ENCODE data around the gene ST14.

The ST14 gene

DNA sequence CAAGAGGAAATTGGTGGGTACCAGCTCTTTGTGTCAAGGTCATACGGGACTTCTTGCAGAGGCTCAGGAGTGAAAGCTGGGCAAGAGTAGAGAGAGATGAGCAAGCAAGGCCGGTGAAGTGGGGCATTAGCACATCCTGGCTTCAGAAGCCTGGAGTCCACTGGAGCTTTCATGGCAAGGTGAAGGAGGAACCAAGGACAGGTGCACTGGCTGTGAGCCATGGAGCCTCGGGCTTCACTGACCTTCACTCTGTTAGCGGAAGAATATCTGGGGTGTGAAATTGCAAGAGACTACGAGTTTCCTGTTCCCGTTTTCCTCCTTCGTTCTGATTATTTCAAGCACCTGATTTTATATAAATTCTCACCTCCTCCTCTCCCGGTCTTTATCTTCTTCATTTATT lies 25.9 kb upstream of the ST14 start:
- no peak for DNase-seq (ENCODE audit: low read depth)
- TF ChIP-seq, protein P1, sequence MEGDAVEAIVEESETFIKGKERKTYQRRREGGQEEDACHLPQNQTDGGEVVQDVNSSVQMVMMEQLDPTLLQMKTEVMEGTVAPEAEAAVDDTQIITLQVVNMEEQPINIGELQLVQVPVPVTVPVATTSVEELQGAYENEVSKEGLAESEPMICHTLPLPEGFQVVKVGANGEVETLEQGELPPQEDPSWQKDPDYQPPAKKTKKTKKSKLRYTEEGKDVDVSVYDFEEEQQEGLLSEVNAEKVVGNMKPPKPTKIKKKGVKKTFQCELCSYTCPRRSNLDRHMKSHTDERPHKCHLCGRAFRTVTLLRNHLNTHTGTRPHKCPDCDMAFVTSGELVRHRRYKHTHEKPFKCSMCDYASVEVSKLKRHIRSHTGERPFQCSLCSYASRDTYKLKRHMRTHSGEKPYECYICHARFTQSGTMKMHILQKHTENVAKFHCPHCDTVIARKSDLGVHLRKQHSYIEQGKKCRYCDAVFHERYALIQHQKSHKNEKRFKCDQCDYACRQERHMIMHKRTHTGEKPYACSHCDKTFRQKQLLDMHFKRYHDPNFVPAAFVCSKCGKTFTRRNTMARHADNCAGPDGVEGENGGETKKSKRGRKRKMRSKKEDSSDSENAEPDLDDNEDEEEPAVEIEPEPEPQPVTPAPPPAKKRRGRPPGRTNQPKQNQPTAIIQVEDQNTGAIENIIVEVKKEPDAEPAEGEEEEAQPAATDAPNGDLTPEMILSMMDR (conservative IDR thresholded peaks at IDR 0.05; ENCODE audit: low read depth, low read length) = no peak
- no peak overlapping the region for H3K4me3 ChIP-seq (ENCODE audit: low read depth, low read length)

DNA sequence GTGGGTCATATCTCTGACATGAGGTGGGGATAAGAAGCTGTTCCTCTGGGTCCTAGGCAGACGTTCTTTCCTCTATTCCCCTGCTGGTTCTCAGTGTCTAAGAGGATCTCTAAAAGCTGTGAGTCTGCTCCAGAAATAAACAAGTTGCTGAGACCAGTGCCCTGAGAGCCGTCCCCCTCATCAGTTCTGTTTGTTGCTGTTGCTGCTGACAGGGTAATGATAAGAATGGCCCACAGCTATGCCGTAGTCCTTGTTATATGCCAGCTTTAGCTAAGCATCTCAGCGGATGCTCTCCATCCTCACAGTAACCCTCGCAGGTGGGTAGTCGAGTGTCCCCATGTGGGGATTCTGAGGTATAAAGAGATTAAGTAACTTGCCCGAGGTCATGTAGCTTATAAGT lies 23.5 kb upstream of the ST14 start:
- DNase-seq (ENCODE audit: low read depth) = no peak
- TF ChIP-seq, protein P1 (conservative IDR thresholded peaks at IDR 0.05; ENCODE audit: low read depth, low read length) = no peak

DNA sequence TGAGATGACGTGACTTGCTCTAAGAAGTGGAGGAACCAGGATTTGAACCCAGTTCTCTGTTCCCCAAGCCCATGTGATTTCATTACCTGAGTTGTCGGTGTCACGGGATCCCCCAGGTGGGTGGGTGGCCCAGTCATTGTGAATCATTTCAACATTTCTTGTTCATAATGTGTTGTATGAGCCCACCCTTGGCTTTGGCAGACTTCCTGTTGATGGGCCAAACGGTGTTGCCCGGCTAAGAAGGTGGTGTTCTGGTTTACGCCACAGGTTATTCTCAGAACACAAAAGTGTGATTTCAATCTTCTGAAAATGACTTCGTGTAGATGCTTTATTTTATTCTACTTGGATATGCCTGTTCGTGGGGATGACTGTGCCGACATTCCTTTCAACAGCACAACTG lies 21.6 kb upstream of the ST14 start:
- no peak overlapping the region for H3K4me3 ChIP-seq (ENCODE audit: low read depth, low read length)
- no peak for DNase-seq (ENCODE audit: low read depth)
- TF ChIP-seq, protein P1 (conservative IDR thresholded peaks at IDR 0.05; ENCODE audit: low read depth, low read length) = no peak

More for the DNA sequence above, 23.5 kb upstream of the ST14 start:
- H3K4me3 ChIP-seq (ENCODE audit: low read depth, low read length) = no peak overlapping the region

DNA sequence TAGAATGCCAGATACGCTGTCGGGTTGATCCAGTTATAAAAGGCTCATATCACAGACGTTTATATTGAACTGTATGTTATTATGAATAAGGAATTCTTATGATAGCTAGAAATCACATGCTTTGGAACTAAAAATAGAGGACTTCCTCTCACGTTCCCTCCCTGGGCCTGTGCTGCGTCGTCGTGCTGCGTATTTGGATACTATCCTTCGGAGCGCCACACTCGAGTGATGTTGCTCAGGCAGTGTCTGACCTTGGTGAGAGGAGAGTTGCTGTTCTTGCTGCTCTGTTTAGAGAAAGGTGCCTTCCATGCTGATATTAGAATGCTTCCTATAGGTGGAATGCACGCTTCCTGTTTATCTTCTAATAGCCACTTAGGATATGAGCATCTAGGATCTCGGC lies 20.2 kb upstream of the ST14 start:
- TF ChIP-seq, protein P1 (conservative IDR thresholded peaks at IDR 0.05; ENCODE audit: low read depth, low read length) = no peak
- DNase-seq (ENCODE audit: low read depth) = no peak
- H3K4me3 ChIP-seq (ENCODE audit: low read depth, low read length) = no peak overlapping the region

DNA sequence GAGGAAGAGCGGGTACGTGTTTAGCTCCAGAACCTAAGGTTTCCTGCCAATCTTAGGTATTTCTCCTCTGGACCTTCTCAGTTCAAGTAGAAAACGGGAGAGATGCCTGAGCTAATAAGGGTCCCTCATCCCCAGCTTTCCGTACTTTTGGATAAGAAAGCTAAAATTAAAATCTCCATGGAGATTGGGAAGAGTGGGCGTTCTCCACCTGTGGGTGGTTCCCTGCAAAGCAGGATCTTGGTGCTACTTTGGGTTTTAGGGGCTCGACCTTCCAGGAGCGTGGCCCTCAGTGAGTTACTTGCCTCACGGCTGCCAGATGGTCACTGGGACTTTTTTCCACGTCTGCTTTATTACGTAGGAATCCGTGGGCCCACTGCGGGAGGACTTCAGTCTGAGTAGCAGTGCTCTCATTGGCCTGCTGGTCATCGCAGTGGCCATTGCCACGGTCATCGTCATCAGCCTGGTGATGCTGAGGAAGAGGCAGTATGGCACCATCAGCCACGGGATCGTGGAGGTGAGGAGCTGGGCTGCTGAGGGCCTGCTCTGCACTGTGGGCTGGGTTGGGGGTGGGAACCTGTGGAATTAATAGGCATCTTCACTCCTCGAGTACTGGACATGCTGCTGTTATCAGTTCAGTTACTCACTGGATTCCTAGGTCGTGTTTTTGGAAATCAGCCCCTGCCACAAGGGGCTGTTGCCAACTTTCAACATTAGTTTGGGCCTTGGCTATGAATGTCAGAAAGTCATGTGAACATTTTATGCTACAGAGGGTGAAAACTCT lies 17.8 kb upstream of the ST14 start:
- peak; percentile 58 for DNase-seq (ENCODE audit: low read depth)

DNA sequence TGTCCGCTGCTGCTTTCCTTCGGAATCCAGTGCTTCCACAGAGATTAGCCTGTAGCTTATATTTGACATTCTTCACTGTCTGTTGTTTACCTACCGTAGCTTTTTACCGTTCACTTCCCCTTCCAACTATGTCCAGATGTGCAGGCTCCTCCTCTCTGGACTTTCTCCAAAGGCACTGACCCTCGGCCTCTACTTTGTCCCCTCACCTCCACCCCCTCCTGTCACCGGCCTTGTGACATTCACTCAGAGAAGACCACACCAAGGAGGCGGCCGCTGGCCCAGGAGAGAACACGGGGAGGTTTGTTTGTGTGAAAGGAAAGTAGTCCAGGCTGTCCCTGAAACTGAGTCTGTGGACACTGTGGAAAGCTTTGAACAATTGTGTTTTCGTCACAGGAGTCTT lies 15.4 kb upstream of the ST14 start:
- no peak overlapping the region for H3K4me3 ChIP-seq (ENCODE audit: low read depth, low read length)
- TF ChIP-seq, protein P1 (conservative IDR thresholded peaks at IDR 0.05; ENCODE audit: low read depth, low read length) = no peak
- DNase-seq (ENCODE audit: low read depth) = no peak

More for the DNA sequence above, 17.8 kb upstream of the ST14 start:
- no peak overlapping the region for H3K4me3 ChIP-seq (ENCODE audit: low read depth, low read length)
- TF ChIP-seq, protein P1 (conservative IDR thresholded peaks at IDR 0.05; ENCODE audit: low read depth, low read length) = no peak

DNA sequence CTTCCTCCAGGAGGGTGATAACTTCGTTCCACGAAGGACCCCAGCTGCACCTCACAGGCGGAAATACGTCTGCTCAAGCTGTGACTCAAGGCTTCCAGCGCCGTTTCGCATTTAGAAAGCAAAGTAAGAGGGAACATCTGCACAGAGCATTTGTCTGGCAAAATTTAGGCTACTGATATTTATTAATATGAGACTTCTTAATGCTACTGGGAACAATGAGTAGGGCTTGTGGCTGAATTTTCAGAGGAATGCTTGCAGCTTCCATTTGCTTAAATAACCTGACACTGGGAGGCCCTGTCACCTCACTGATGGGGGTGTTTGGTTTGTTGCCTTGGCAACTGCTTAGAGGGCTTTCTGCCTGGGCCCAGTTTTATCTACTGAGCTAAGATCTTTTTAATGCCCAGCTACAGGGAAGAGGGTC lies 14.7 kb upstream of the ST14 start:
- no peak overlapping the region for H3K4me3 ChIP-seq (ENCODE audit: low read depth, low read length)
- peak; percentile 68 for DNase-seq (ENCODE audit: low read depth)
- TF ChIP-seq, protein P1 (conservative IDR thresholded peaks at IDR 0.05; ENCODE audit: low read depth, low read length) = no peak

All from choroid plexus epithelial cell (primary cell).